Fibroblast of the aortic adventitia (primary cell): ENCODE data around the gene ADAMTS6. TPM values are rescaled to one million over a fixed set of nuclear protein-coding genes. Genes with fewer than 3 reads are reported as not detected.

ENCODE experiments used
- DNase-seq: peaks from one replicate; pipeline ENCODE4 v3.0.0-alpha.2; 2010; ENCODE audit warnings: low read depth
- H3K4me3 ChIP-seq: 2 replicates; pipeline ENCODE4 v1.5.1; 2011; ENCODE audit warnings: low read depth, mild to moderate bottlenecking, control low read depth, low read length, moderate library complexity
- total RNA-seq: library from RNA; depleted of rRNA; stranded (reverse); fragments of >200 nt; gene quantifications from 2 replicates; pipeline ENCODE4 v1.2.3, GENCODE V29; 2012; ENCODE audit warnings: low replicate concordance
- TF ChIP-seq, protein P1 (sequence below): IDR thresholded peaks from 2 replicates; pipeline ENCODE4 v1.5.1; 2011; ENCODE audit warnings: mild to moderate bottlenecking, low read length, control low read depth, inconsistent platforms; ENCODE audit not compliant: insufficient read depth

Gene ADAMTS6, protein sequence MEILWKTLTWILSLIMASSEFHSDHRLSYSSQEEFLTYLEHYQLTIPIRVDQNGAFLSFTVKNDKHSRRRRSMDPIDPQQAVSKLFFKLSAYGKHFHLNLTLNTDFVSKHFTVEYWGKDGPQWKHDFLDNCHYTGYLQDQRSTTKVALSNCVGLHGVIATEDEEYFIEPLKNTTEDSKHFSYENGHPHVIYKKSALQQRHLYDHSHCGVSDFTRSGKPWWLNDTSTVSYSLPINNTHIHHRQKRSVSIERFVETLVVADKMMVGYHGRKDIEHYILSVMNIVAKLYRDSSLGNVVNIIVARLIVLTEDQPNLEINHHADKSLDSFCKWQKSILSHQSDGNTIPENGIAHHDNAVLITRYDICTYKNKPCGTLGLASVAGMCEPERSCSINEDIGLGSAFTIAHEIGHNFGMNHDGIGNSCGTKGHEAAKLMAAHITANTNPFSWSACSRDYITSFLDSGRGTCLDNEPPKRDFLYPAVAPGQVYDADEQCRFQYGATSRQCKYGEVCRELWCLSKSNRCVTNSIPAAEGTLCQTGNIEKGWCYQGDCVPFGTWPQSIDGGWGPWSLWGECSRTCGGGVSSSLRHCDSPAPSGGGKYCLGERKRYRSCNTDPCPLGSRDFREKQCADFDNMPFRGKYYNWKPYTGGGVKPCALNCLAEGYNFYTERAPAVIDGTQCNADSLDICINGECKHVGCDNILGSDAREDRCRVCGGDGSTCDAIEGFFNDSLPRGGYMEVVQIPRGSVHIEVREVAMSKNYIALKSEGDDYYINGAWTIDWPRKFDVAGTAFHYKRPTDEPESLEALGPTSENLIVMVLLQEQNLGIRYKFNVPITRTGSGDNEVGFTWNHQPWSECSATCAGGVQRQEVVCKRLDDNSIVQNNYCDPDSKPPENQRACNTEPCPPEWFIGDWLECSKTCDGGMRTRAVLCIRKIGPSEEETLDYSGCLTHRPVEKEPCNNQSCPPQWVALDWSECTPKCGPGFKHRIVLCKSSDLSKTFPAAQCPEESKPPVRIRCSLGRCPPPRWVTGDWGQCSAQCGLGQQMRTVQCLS (N-terminal part only)
- 40.8 and 64.9 TPM in 2 replicates for total RNA-seq

DNA sequence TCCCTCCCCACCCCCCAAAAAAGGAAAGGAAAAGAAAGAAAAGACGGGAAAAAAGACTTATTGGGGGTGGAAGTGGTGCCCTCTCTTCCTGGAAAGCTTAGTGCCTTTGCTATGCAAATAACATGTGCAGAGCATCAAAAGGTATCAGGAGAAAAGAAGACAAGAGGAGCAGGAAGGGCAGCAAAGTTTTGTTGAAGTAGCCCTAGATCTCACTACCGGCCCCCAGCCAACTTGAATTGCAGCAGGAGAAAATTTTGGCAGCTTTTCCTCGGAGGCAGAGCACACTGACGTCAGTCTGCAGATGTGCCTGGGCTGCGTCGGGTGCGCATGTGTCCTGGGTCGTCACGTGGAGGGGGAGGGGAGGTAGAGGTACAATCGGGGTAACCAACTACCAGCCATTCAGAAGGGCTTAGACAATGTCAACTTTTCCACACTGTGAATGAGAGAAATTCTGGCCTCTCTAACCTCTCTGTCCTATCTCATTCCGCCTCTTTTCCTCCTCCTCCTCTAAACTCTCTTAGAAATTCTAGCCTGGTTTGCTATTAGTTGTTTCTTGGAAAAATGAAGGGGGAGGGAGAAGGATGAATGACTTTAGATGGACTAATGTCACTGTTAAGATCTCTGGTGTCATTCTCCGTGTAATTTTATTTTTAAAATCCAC is at the start of gene ADAMTS6:
ADAMTS6 (minus strand) TSS at position 286 of the 661 bp plus-strand sequence. CDS start 8,247 bp downstream, outside the sequence.
- TF ChIP-seq, protein P1, sequence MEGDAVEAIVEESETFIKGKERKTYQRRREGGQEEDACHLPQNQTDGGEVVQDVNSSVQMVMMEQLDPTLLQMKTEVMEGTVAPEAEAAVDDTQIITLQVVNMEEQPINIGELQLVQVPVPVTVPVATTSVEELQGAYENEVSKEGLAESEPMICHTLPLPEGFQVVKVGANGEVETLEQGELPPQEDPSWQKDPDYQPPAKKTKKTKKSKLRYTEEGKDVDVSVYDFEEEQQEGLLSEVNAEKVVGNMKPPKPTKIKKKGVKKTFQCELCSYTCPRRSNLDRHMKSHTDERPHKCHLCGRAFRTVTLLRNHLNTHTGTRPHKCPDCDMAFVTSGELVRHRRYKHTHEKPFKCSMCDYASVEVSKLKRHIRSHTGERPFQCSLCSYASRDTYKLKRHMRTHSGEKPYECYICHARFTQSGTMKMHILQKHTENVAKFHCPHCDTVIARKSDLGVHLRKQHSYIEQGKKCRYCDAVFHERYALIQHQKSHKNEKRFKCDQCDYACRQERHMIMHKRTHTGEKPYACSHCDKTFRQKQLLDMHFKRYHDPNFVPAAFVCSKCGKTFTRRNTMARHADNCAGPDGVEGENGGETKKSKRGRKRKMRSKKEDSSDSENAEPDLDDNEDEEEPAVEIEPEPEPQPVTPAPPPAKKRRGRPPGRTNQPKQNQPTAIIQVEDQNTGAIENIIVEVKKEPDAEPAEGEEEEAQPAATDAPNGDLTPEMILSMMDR: no peak
- DNase-seq: peak; percentile 99
- peak within 1 kb of the TSS; percentile 73 for H3K4me3 ChIP-seq

DNA sequence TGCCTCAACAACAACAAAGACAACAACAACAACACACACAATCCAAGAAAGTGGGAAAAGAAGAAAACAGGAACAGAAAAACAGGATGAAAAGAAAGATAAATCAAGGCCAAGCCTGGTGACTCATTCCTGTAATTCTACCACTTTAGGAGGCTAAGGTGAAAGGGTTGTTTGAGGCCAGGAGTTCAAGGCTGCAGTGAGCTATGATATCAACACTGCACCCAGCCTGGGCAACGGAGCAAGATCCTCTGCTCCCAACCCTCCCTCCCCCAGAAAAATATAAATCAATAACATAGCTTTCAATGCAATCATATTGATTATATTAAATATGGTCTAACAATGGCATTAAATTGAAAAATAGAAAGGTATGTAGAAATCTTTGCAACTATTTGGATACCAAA is 49.2 kb upstream of the ADAMTS6 start:
- no peak overlapping the region for H3K4me3 ChIP-seq
- no peak for DNase-seq
- TF ChIP-seq, protein P1: no peak

DNA sequence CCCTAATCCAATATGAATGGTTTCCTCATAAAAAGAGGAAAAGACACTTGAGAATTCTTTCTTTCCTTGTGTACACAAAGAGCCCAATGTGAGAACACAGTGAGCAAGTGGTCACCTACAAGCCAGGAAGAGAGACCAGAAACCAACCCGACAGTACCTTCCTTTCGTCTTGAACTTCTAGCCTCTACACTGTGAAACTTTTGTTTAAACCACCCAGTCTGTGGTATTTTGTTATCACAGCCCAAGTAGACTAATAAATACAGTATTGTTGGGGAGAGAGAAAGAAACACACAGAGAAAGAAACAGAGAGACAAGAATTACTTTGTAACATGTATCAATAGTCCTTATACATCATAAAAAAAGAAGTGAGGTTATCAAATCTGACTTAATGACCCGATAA is 44.0 kb upstream of the ADAMTS6 start:
- no peak for DNase-seq
- TF ChIP-seq, protein P1: no peak

DNA sequence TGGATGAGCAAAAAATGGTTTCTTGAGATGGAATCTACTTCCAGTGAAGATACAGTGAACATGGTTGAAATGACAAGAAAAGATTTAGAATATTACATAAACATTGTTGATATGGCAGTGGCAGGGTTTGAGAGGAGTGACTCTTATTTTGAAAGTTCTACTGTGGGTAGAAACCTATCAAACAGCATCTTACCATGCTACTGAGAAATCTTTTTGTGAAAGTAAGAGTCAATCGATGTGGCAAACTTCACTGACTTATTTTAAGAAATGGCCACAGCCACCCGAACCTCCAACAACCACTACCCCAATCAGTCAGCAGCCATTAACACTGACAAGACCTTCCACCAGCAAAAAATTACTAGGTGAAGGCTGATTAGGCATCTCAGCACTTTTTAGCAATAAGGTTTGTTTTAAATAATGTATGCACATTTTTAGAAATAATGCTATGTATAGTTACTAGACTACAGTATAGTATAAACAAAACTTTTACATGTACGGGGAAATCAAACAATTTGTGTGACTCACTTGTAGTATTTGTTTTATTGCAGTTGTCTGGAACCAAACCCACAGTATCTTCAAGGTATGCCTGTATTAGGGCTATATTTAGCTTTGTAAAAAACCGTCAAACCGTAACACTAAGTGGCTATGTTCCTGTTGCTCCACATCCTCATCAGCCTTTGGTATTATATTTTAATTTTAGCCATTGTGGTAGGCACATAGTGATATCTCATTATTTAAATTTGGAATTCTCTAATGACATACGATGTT is 30.6 kb upstream of the ADAMTS6 start:
- TF ChIP-seq, protein P1: no peak
- DNase-seq: no peak

More for the DNA sequence above, 44.0 kb upstream of the ADAMTS6 start:
- no peak overlapping the region for H3K4me3 ChIP-seq

DNA sequence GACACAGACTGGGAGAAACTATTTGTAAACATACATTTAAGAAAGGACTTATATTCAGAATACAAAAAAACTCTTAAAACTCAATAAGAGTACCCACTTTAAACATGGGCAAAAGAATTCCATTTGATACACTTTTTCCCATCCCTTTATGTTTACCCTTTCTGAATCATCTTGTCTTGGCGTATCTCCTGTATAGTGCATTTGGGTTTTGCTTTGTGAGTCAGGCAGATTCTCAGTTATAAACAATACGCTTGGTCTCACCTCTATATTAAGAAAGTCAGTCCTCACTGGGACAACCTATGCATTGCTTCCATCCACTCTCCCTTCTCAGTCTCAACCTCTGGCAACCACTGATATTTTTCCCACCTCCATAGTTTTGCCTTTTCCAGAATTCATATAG is 27.3 kb upstream of the ADAMTS6 start:
- TF ChIP-seq, protein P1: no peak
- no peak overlapping the region for H3K4me3 ChIP-seq
- DNase-seq: no peak

More for the DNA sequence above, 30.6 kb upstream of the ADAMTS6 start:
- H3K4me3 ChIP-seq: no peak overlapping the region
